Raji (cell line): ENCODE results near the gene CORIN.

ENCODE experiments used
- POLR2A ChIP-seq: IDR thresholded peaks from 2 replicates; pipeline ENCODE4 v1.6.1; 2011; ENCODE audit warnings: low read depth, low read length, control low read depth; ENCODE audit not compliant: insufficient read depth

Gene CORIN

GRCh38 chr4:47816748-47817147 lies 21.1 kb downstream of the CORIN start:
- no peak for TF ChIP-seq POLR2A

- TF ChIP-seq POLR2A, result no peak
Observed at GRCh38 chr4:47814618-47815295, 23.1 kb downstream of the CORIN start.

- no peak for TF ChIP-seq POLR2A
Observed at GRCh38 chr4:47809654-47810203, 28.1 kb downstream of the CORIN start.

- no peak for TF ChIP-seq POLR2A
Observed at GRCh38 chr4:47804598-47804997, 33.3 kb downstream of the CORIN start.

GRCh38 chr4:47801481-47802002 lies 36.3 kb downstream of the CORIN start:
- TF ChIP-seq POLR2A, result no peak

GRCh38 chr4:47798165-47798564 lies 39.7 kb downstream of the CORIN start:
- no peak for TF ChIP-seq POLR2A

- no peak for TF ChIP-seq POLR2A
Observed at GRCh38 chr4:47791965-47792364, 45.9 kb downstream of the CORIN start.

- TF ChIP-seq POLR2A, result no peak
Observed at GRCh38 chr4:47790105-47790504, 47.8 kb downstream of the CORIN start.

- TF ChIP-seq POLR2A, result no peak
Observed at GRCh38 chr4:47788126-47788525, 49.7 kb downstream of the CORIN start.

- TF ChIP-seq POLR2A, result no peak
Observed at GRCh38 chr4:47786958-47787370, 50.9 kb downstream of the CORIN start.

- no peak for TF ChIP-seq POLR2A
Observed at GRCh38 chr4:47785153-47785552, 52.7 kb downstream of the CORIN start.

GRCh38 chr4:47784222-47784621 lies 53.6 kb downstream of the CORIN start:
- TF ChIP-seq POLR2A, result no peak

- no peak for TF ChIP-seq POLR2A
Observed at GRCh38 chr4:47776353-47776752, 61.5 kb downstream of the CORIN start.

- no peak for TF ChIP-seq POLR2A
Observed at GRCh38 chr4:47774079-47774478, 63.8 kb downstream of the CORIN start.

GRCh38 chr4:47771020-47771419 lies 66.8 kb downstream of the CORIN start:
- no peak for TF ChIP-seq POLR2A

- no peak for TF ChIP-seq POLR2A
Observed at GRCh38 chr4:47763279-47763678, 74.6 kb downstream of the CORIN start.

- no peak for TF ChIP-seq POLR2A
Observed at GRCh38 chr4:47762376-47763266, 75.2 kb downstream of the CORIN start.

GRCh38 chr4:47752214-47752613 lies 85.7 kb downstream of the CORIN start:
- no peak for TF ChIP-seq POLR2A
